Measurements from ENCODE around the gene NLN. TPM values are rescaled to one million over a fixed set of nuclear protein-coding genes. Genes with fewer than 3 reads are reported as not detected.
"Not testable (repeated sequence)": the region's sequence is repeated elsewhere in the genome, so short reads cannot be mapped to it uniquely, and the experiment has no call there.

The NLN gene
- total and polyA plus RNA-seq, 4 donors: 13.4 to 26.4 (median 19.1) TPM

GRCh38 chr5:65674749-65675148, 47.3 kb upstream of the NLN start:
- Histone ChIP-seq H3K27me3 (ENCODE audit: control insufficient read depth in 4 of 4, insufficient read depth in 4 of 4, low read length in 3 of 4) (no peaks in the 10 kb centered on the region), H3K36me3 (ENCODE audit: control insufficient read depth in 4 of 4, insufficient read depth in 3 of 4, low read depth in 1 of 4, low read length in 3 of 4) (peaks cover 0 to 4% (median 2%) of the 10 kb centered on the region in 4 donors), H3K4me1 (ENCODE audit: control insufficient read depth in 4 of 4, insufficient read depth in 4 of 4, low read length in 3 of 4) (no peaks in the 10 kb centered on the region), H3K4me3 (ENCODE audit: low read depth in 1 of 3, low read length in 3 of 3) (no peak overlapping the region), H3K27ac (ENCODE audit: low read depth in 1 of 2, low read length in 2 of 2) (no peak overlapping the region), H3K9ac (ENCODE audit: low read depth in 1 of 2, low read length in 2 of 2) (no peak overlapping the region), H3K9me3 (ENCODE audit: control insufficient read depth in 4 of 4, low read length in 3 of 4) (no peaks in the 10 kb centered on the region)
- no peak for DNase-seq (ENCODE audit: low spot score)
- no peak for TF ChIP-seq FOXA1 (IDR thresholded peaks at IDR 0.05)

GRCh38 chr5:65676056-65676455, 45.9 kb upstream of the NLN start:
- H3K4me3 ChIP-seq (ENCODE audit: low read depth in 1 of 3, low read length in 3 of 3); H3K27me3 ChIP-seq (ENCODE audit: control insufficient read depth in 4 of 4, insufficient read depth in 4 of 4, low read length in 3 of 4); H3K9ac ChIP-seq (ENCODE audit: low read depth in 1 of 2, low read length in 2 of 2); H3K9me3 ChIP-seq (ENCODE audit: control insufficient read depth in 4 of 4, low read length in 3 of 4); H3K36me3 ChIP-seq (ENCODE audit: control insufficient read depth in 4 of 4, insufficient read depth in 3 of 4, low read depth in 1 of 4, low read length in 3 of 4); DNase-seq (ENCODE audit: low spot score); H3K4me1 ChIP-seq (ENCODE audit: control insufficient read depth in 4 of 4, insufficient read depth in 4 of 4, low read length in 3 of 4); H3K27ac ChIP-seq (ENCODE audit: low read depth in 1 of 2, low read length in 2 of 2): not testable (repeated sequence)
- WGBS: 91% methylated on average over 3 of the region's 3 CpGs

- no peak for DNase-seq (ENCODE audit: low spot score)
These were observed 39.9 kb upstream of the NLN start for GRCh38 chr5:65682148-65682547.

GRCh38 chr5:65693121-65693520, 28.9 kb upstream of the NLN start:
- H3K4me3 ChIP-seq (ENCODE audit: low read depth in 1 of 3, low read length in 3 of 3): no peak overlapping the region
- H3K27me3 ChIP-seq (ENCODE audit: control insufficient read depth in 4 of 4, insufficient read depth in 4 of 4, low read length in 3 of 4): no peaks in the 10 kb centered on the region
- no peak for DNase-seq (ENCODE audit: low spot score)
- TF ChIP-seq NR2F2 (IDR thresholded peaks at IDR 0.05) (no peak), RAD21 (IDR thresholded peaks at IDR 0.05) (no peak), JUND (IDR thresholded peaks at IDR 0.05) (no peak), HNF4A (conservative IDR thresholded peaks at IDR 0.05) (no peak), HNF4G (IDR thresholded peaks at IDR 0.05) (no peak), MAX (IDR thresholded peaks at IDR 0.05) (no peak), EGR1 (IDR thresholded peaks at IDR 0.05; ENCODE audit: low read depth in 2 of 2) (no peak), FOXA1 (IDR thresholded peaks at IDR 0.05) (no peak), FOXA2 (IDR thresholded peaks at IDR 0.05) (no peak), SP1 (IDR thresholded peaks at IDR 0.05) (no peak)
- no peaks in the 10 kb centered on the region for H3K9me3 ChIP-seq (ENCODE audit: control insufficient read depth in 4 of 4, low read length in 3 of 4)
- no peaks in the 10 kb centered on the region for H3K4me1 ChIP-seq (ENCODE audit: control insufficient read depth in 4 of 4, insufficient read depth in 4 of 4, low read length in 3 of 4)
- 89% methylated on average over 2 of the region's 2 CpGs for WGBS
- peaks cover 0 to 2% (median under 1%) of the 10 kb centered on the region in 4 donors for H3K36me3 ChIP-seq (ENCODE audit: control insufficient read depth in 4 of 4, insufficient read depth in 3 of 4, low read depth in 1 of 4, low read length in 3 of 4)
- H3K27ac ChIP-seq (ENCODE audit: low read depth in 1 of 2, low read length in 2 of 2): no peak overlapping the region
- H3K9ac ChIP-seq (ENCODE audit: low read depth in 1 of 2, low read length in 2 of 2): no peak overlapping the region

More at GRCh38 chr5:65682148-65682547, 39.9 kb upstream of the NLN start:
- Histone ChIP-seq H3K9ac (ENCODE audit: low read depth in 1 of 2, low read length in 2 of 2) (no peak overlapping the region), H3K36me3 (ENCODE audit: control insufficient read depth in 4 of 4, insufficient read depth in 3 of 4, low read depth in 1 of 4, low read length in 3 of 4) (peaks cover 0 to 2% (median under 1%) of the 10 kb centered on the region in 4 donors), H3K4me1 (ENCODE audit: control insufficient read depth in 4 of 4, insufficient read depth in 4 of 4, low read length in 3 of 4) (peaks cover 0 to 4% (median under 1%) of the 10 kb centered on the region in 4 donors), H3K27me3 (ENCODE audit: control insufficient read depth in 4 of 4, insufficient read depth in 4 of 4, low read length in 3 of 4) (no peaks in the 10 kb centered on the region), H3K9me3 (ENCODE audit: control insufficient read depth in 4 of 4, low read length in 3 of 4) (no peaks in the 10 kb centered on the region), H3K4me3 (ENCODE audit: low read depth in 1 of 3, low read length in 3 of 3) (no peak overlapping the region), H3K27ac (ENCODE audit: low read depth in 1 of 2, low read length in 2 of 2) (no peak overlapping the region)
- TF ChIP-seq HNF4A (conservative IDR thresholded peaks at IDR 0.05) (peak in 1 of 2 donors; percentile 26), RAD21 (IDR thresholded peaks at IDR 0.05) (no peak)
- 74% methylated on average over 3 of the region's 3 CpGs for WGBS

GRCh38 chr5:65695162-65695755, 26.7 kb upstream of the NLN start:
- TF ChIP-seq EGR1 (IDR thresholded peaks at IDR 0.05; ENCODE audit: low read depth in 2 of 2) (no peak), JUND (IDR thresholded peaks at IDR 0.05) (no peak), ATF3 (IDR thresholded peaks at IDR 0.05) (no peak)
- Histone ChIP-seq H3K27ac (ENCODE audit: low read depth in 1 of 2, low read length in 2 of 2) (no peak overlapping the region), H3K27me3 (ENCODE audit: control insufficient read depth in 4 of 4, insufficient read depth in 4 of 4, low read length in 3 of 4) (no peaks in the 10 kb centered on the region), H3K4me3 (ENCODE audit: low read depth in 1 of 3, low read length in 3 of 3) (no peak overlapping the region), H3K4me1 (ENCODE audit: control insufficient read depth in 4 of 4, insufficient read depth in 4 of 4, low read length in 3 of 4) (no peaks in the 10 kb centered on the region), H3K9me3 (ENCODE audit: control insufficient read depth in 4 of 4, low read length in 3 of 4) (no peaks in the 10 kb centered on the region), H3K9ac (ENCODE audit: low read depth in 1 of 2, low read length in 2 of 2) (no peak overlapping the region), H3K36me3 (ENCODE audit: control insufficient read depth in 4 of 4, insufficient read depth in 3 of 4, low read depth in 1 of 4, low read length in 3 of 4) (peaks cover 0 to 2% (median under 1%) of the 10 kb centered on the region in 4 donors)
- 90% methylated on average over 4 of the region's 4 CpGs for WGBS
- DNase-seq (ENCODE audit: low spot score): no peak

Data from liver (tissue), 9 donors.